NCI-H345 (cell line): ENCODE data around the gene MRPL53.
A peak's percentile ranks its signal among the peaks of the same experiment; 100 is the strongest.
"Not testable (repeated sequence)": the region's sequence is repeated elsewhere in the genome, so short reads cannot be mapped to it uniquely, and the experiment has no call there.

Experiments
- DNase-seq: peaks from one replicate; lab custom pipeline; 2025; lab: John Stamatoyannopoulos, UW

MRPL53 gene

GRCh38 chr2:74450570-74451190, 21.8 kb downstream of the MRPL53 start:
- no peak for DNase-seq

GRCh38 chr2:74448771-74449170, 23.7 kb downstream of the MRPL53 start:
- no peak for DNase-seq

GRCh38 chr2:74447230-74447999, 25.1 kb downstream of the MRPL53 start:
- DNase-seq = no peak

GRCh38 chr2:74444498-74445318, 27.8 kb downstream of the MRPL53 start:
- DNase-seq = no peak

- DNase-seq = not testable (repeated sequence)
These were observed 29.8 kb downstream of the MRPL53 start for GRCh38 chr2:74442483-74443297.

GRCh38 chr2:74441690-74442482, 30.6 kb downstream of the MRPL53 start, which contains the start of gene RTKN:
RTKN (minus strand) TSS chr2:74441937; CDS start chr2:74441816, 121 bp downstream.
- DNase-seq = peak; percentile 44

GRCh38 chr2:74441170-74441689, 31.2 kb downstream of the MRPL53 start:
- no peak for DNase-seq

- DNase-seq = no peak
These were observed 31.9 kb downstream of the MRPL53 start for GRCh38 chr2:74440378-74441169.

GRCh38 chr2:74439803-74440377, 32.6 kb downstream of the MRPL53 start:
- DNase-seq = no peak

- no peak for DNase-seq
These were observed 33.1 kb downstream of the MRPL53 start for GRCh38 chr2:74439373-74439772.

GRCh38 chr2:74438248-74438647, 34.2 kb downstream of the MRPL53 start:
- DNase-seq = no peak

- no peak for DNase-seq
These were observed 35.4 kb downstream of the MRPL53 start for GRCh38 chr2:74436848-74437695.

- no peak for DNase-seq
These were observed 36.2 kb downstream of the MRPL53 start for GRCh38 chr2:74436111-74436805.

GRCh38 chr2:74430502-74430901, 42.0 kb downstream of the MRPL53 start:
- no peak for DNase-seq

- no peak for DNase-seq
These were observed 42.7 kb downstream of the MRPL53 start for GRCh38 chr2:74429487-74430451.

GRCh38 chr2:74428675-74429074, 43.8 kb downstream of the MRPL53 start:
- no peak for DNase-seq

- no peak for DNase-seq
These were observed 44.9 kb downstream of the MRPL53 start for GRCh38 chr2:74427551-74427950.
